ENCODE results near the gene ATP6V0A1. TPM values are rescaled to one million over a fixed set of nuclear protein-coding genes. Genes with fewer than 3 reads are reported as not detected.

ATP6V0A1 gene
- total RNA-seq, 4 donors from 2014 or later: 91.8 to 313 (median 115) TPM

- TF ChIP-seq POLR2A (IDR thresholded peaks at IDR 0.05) (no peak), POLR2AphosphoS5 (IDR thresholded peaks at IDR 0.05) (peak in 2 of 3 donors; percentile 43 to 52)
- Histone ChIP-seq H3K4me1 (peaks cover 48 to 63% (median 60%) of the 10 kb centered on the region in 4 donors), H3K27me3 (no peaks in the 10 kb centered on the region), H3K36me3 (peaks cover 0 to 9% (median 0%) of the 10 kb centered on the region in 4 donors), H3K4me3 (no peak overlapping the region), H3K27ac (peak overlapping the region; percentile 89 to 98 (median 92)), H3K9me3 (no peaks in the 10 kb centered on the region)
- peak; percentile 91 for DNase-seq
- in situ Hi-C loops (cut with MboI; ENCODE audit: low pct_ligation_motif_present in 1 of 4, low pct_unique_long_range_greater_than_20kb in 1 of 4, low sequenced_read_pairs in 3 of 4) (loop anchor here in 2 of 4 donors (25.0 kb wide), 3 partner anchors 107 to 207 kb away; partner anchors contain the start of gene CAVIN1 (in 1 of the 2)), intact Hi-C loops (cut with DNase I; ENCODE audit: low total_unique reads) (no loop called here)
- 21 to 34% methylated on average over 3 to 6 of the region's 6 CpGs for WGBS, 2 donors (ENCODE audit: low coverage in 1 of 2)
Measured at GRCh38 chr17:42518755-42519545, 60.3 kb downstream of the ATP6V0A1 start.

- in situ Hi-C loops (cut with MboI; ENCODE audit: low pct_ligation_motif_present in 1 of 4, low pct_unique_long_range_greater_than_20kb in 1 of 4, low sequenced_read_pairs in 3 of 4) (loop anchor here (10.0 to 25.0 kb wide), 5 partner anchors 85 to 208 kb away; partner anchors contain the start of gene CAVIN1 (in 1 of the 4)), intact Hi-C loops (cut with DNase I; ENCODE audit: low total_unique reads) (loop anchor here (10.0 kb wide), 1 partner anchor 95 kb away; the partner anchor contains the start of gene CAVIN1)
- Histone ChIP-seq H3K4me1 (peaks cover 48 to 63% (median 60%) of the 10 kb centered on the region in 4 donors), H3K4me3 (no peak overlapping the region), H3K27ac (peak overlapping the region; percentile 89 to 98 (median 92)), H3K27me3 (no peaks in the 10 kb centered on the region), H3K9me3 (no peaks in the 10 kb centered on the region), H3K36me3 (peaks cover 0 to under 1% (median 0%) of the 10 kb centered on the region in 4 donors)
- DNase-seq: peak; percentile 85
- no peak for TF ChIP-seq CTCF (IDR thresholded peaks at IDR 0.05)
- no peak for TF ChIP-seq POLR2A (IDR thresholded peaks at IDR 0.05)
- TF ChIP-seq EP300 (IDR thresholded peaks at IDR 0.05; ENCODE audit: low read depth): peak; percentile 42
- TF ChIP-seq POLR2AphosphoS5 (IDR thresholded peaks at IDR 0.05): peak; percentile 66 to 78 (median 74)
- WGBS, 2 donors (ENCODE audit: low coverage in 1 of 2): 37 to 40% methylated on average over 1 to 12 of the region's 12 CpGs
Measured at GRCh38 chr17:42519546-42520491, 61.1 kb downstream of the ATP6V0A1 start.

- WGBS, 2 donors (ENCODE audit: low coverage in 1 of 2): 46 to 61% methylated on average over 2 to 9 of the region's 9 CpGs
- H3K27me3 ChIP-seq: no peaks in the 10 kb centered on the region
- intact Hi-C loops (cut with DNase I; ENCODE audit: low total_unique reads) (loop anchor here (10.0 kb wide), 1 partner anchor 96 kb away; the partner anchor contains the start of gene CAVIN1), in situ Hi-C loops (cut with MboI; ENCODE audit: low pct_ligation_motif_present in 1 of 4, low pct_unique_long_range_greater_than_20kb in 1 of 4, low sequenced_read_pairs in 3 of 4) (loop anchor here (10.0 to 25.0 kb wide), 5 partner anchors 86 to 208 kb away; partner anchors contain the start of gene CAVIN1 (in 1 of the 4))
- no peak for TF ChIP-seq POLR2A (IDR thresholded peaks at IDR 0.05)
- H3K4me1 ChIP-seq: peaks cover 48 to 63% (median 60%) of the 10 kb centered on the region in 4 donors
- H3K4me3 ChIP-seq: no peak overlapping the region
- peak overlapping the region; percentile 89 to 98 (median 92) for H3K27ac ChIP-seq
- H3K36me3 ChIP-seq: no peaks in the 10 kb centered on the region
- H3K9me3 ChIP-seq: no peaks in the 10 kb centered on the region
- DNase-seq: no peak
Measured at GRCh38 chr17:42520540-42520951, 61.9 kb downstream of the ATP6V0A1 start.

- no peaks in the 10 kb centered on the region for H3K27me3 ChIP-seq
- H3K36me3 ChIP-seq: no peaks in the 10 kb centered on the region
- in situ Hi-C loops (cut with MboI; ENCODE audit: low pct_ligation_motif_present in 1 of 4, low pct_unique_long_range_greater_than_20kb in 1 of 4, low sequenced_read_pairs in 3 of 4): loop anchor here (10.0 to 25.0 kb wide), 5 partner anchors 86 to 209 kb away; partner anchors contain the start of gene CAVIN1 (in 1 of the 4)
- intact Hi-C loops (cut with DNase I; ENCODE audit: low total_unique reads): loop anchor here (10.0 kb wide), 1 partner anchor 96 kb away; the partner anchor contains the start of gene CAVIN1
- no peaks in the 10 kb centered on the region for H3K9me3 ChIP-seq
- DNase-seq: no peak
- peaks cover 51 to 68% (median 62%) of the 10 kb centered on the region in 4 donors for H3K4me1 ChIP-seq
- H3K4me3 ChIP-seq: no peak overlapping the region
- 57 to 72% methylated on average over 1 to 8 of the region's 8 CpGs for WGBS, 2 donors (ENCODE audit: low coverage in 1 of 2)
- no peak for TF ChIP-seq POLR2A (IDR thresholded peaks at IDR 0.05)
- TF ChIP-seq CTCF (IDR thresholded peaks at IDR 0.05): no peak
- no peak for TF ChIP-seq EP300 (IDR thresholded peaks at IDR 0.05; ENCODE audit: low read depth)
- no peak for TF ChIP-seq POLR2AphosphoS5 (IDR thresholded peaks at IDR 0.05)
- peak overlapping the region; percentile 89 to 98 (median 92) for H3K27ac ChIP-seq
Measured at GRCh38 chr17:42521036-42521435, 62.4 kb downstream of the ATP6V0A1 start.
